Endothelial cell of umbilical vein (primary cell): Measurements from ENCODE around the gene MICAL3. TPM values are rescaled to one million over a fixed set of nuclear protein-coding genes. Genes with fewer than 3 reads are reported as not detected.

Experiments
- BruUV-seq: library from RNA; stranded (reverse); fragments of 400-500 nt; replicated peaks from 2 replicates; lab custom pipeline; 2021; lab: Mats Ljungman, UMichigan
- CTCF ChIA-PET: fragments of 300-600, 350-600 bp; sonication (Branson Sonifier 250); formaldehyde crosslinking; loops from one replicate; lab custom pipeline; 2021; ENCODE audit warnings: antibody characterized with exemption, inconsistent platforms; lab: Charles Lee
- POLR2A ChIA-PET: fragments of 300-600, 350-600 bp; sonication (Branson Sonifier 250); formaldehyde crosslinking; loops from one replicate; lab custom pipeline; 2021; ENCODE audit warnings: antibody characterized with exemption, inconsistent platforms; lab: Charles Lee
- DNase-seq: peaks from one replicate; pipeline ENCODE4 v3.0.0-alpha.2; 2011; ENCODE audit warnings: low read depth, low spot score
- FAIRE-seq: peaks from 2 replicates; lab custom pipeline; 2011; peaks lifted over from hg19 to GRCh38; lab: Jason Lieb, UNC
- H2AFZ ChIP-seq: 2 replicates; pipeline ENCODE4 v1.6.0; 2012; ENCODE audit warnings: low read depth, low read length, control low read depth, inconsistent platforms
- H3K27ac ChIP-seq: 2 replicates; pipeline ENCODE4 v1.5.1; 2011; ENCODE audit warnings: low read depth, mild to moderate bottlenecking, control low read depth, low read length, moderate library complexity; ENCODE audit not compliant: insufficient read depth
- H3K27me3 ChIP-seq, 2 experiments: 2 replicates each; pipeline versions ENCODE4 v1.6.0 to v1.6.1; 2011; ENCODE audit warnings: low read length in 2 of 2, mixed read lengths in 1 of 2; ENCODE audit not compliant: control insufficient read depth in 2 of 2, insufficient read depth in 2 of 2
- H3K36me3 ChIP-seq, 2 experiments: 2 replicates in 1 of 2; 3 replicates in 1 of 2; pipeline ENCODE4 v1.5.1; 2011; ENCODE audit warnings: low read length in 2 of 2, mild to moderate bottlenecking in 1 of 2, moderate library complexity in 1 of 2; ENCODE audit not compliant: control insufficient read depth in 2 of 2, insufficient read depth in 2 of 2; ENCODE audit errors: extremely low read depth in 1 of 2
- H3K4me1 ChIP-seq: 3 replicates; pipeline ENCODE4 v1.5.1; 2011; ENCODE audit warnings: mild to moderate bottlenecking, low read length; ENCODE audit not compliant: control insufficient read depth, insufficient read depth; ENCODE audit errors: extremely low read depth
- H3K4me2 ChIP-seq: 2 replicates; pipeline ENCODE4 v1.6.1; 2011; ENCODE audit warnings: low read length, control low read depth, mixed read lengths; ENCODE audit not compliant: insufficient read depth
- H3K4me3 ChIP-seq, 3 experiments: fragments of 200-600 bp in 1 of 3; sonication (generic), shearing (Covaris generic) in 1 of 3; replicated peaks in 1 of 3; 2 replicates each; pipeline ENCODE4 v1.5.1; 2011 to 2016; ENCODE audit warnings: control low read depth in 3 of 3, low read length in 3 of 3, mild to moderate bottlenecking in 2 of 3, inconsistent platforms in 1 of 3, low read depth in 1 of 3, moderate library complexity in 1 of 3; ENCODE audit not compliant: insufficient read depth in 1 of 3
- H3K79me2 ChIP-seq: 2 replicates; pipeline ENCODE4 v1.6.0; 2012; ENCODE audit warnings: low read length, inconsistent platforms; ENCODE audit not compliant: control insufficient read depth, insufficient read depth
- H3K9ac ChIP-seq: replicated peaks from 2 replicates; pipeline ENCODE3; 2011; ENCODE audit warnings: low read length, control low read depth; ENCODE audit not compliant: insufficient read depth; ENCODE audit errors: extremely low read depth
- H3K9me1 ChIP-seq: replicated peaks from 3 replicates; pipeline ENCODE4 v1.6.0; 2011; ENCODE audit warnings: mild to moderate bottlenecking, low read length; ENCODE audit not compliant: control insufficient read depth, insufficient read depth; ENCODE audit errors: extremely low read depth
- H3K9me3 ChIP-seq: replicated peaks from 2 replicates; pipeline ENCODE4 v1.5.1; 2012; ENCODE audit warnings: low read length, inconsistent platforms; ENCODE audit not compliant: control insufficient read depth, insufficient read depth
- H4K20me1 ChIP-seq: replicated peaks from 2 replicates; pipeline ENCODE3; 2011; ENCODE audit warnings: mild to moderate bottlenecking, low read length; ENCODE audit not compliant: control insufficient read depth, insufficient read depth; ENCODE audit errors: extremely low read depth
- EZH2 ChIP-seq: IDR thresholded peaks from 2 replicates; pipeline ENCODE4 v1.6.1; 2012; ENCODE audit warnings: borderline replicate concordance, low read depth, mild to moderate bottlenecking, moderate library complexity, low read length, inconsistent platforms; ENCODE audit not compliant: severe bottlenecking
- FOS ChIP-seq: IDR thresholded peaks from 2 replicates; pipeline ENCODE4 v1.6.1; 2011; ENCODE audit warnings: mild to moderate bottlenecking, low read length, moderate library complexity, borderline replicate concordance; ENCODE audit not compliant: insufficient read depth
- GATA2 ChIP-seq: IDR thresholded peaks from 2 replicates; pipeline ENCODE4 v1.7.0; 2011; ENCODE audit warnings: low read depth, mild to moderate bottlenecking, moderate library complexity, mixed read lengths, low read length; ENCODE audit not compliant: insufficient read length, insufficient read depth
- JUN ChIP-seq: IDR thresholded peaks from 2 replicates; pipeline ENCODE4 v1.6.1; 2011; ENCODE audit warnings: borderline replicate concordance, low read depth; ENCODE audit not compliant: insufficient read length, insufficient read depth
- MYC ChIP-seq: IDR thresholded peaks from one replicate; pipeline ENCODE4 v1.6.1; 2011; ENCODE audit warnings: mild to moderate bottlenecking, low read depth, low read length
- POLR2A ChIP-seq: IDR thresholded peaks from 2 replicates; pipeline ENCODE4 v1.6.1; 2012; ENCODE audit warnings: low read depth, mild to moderate bottlenecking, control low read depth, low read length
- POLR2AphosphoS5 ChIP-seq: IDR thresholded peaks from 2 replicates; pipeline ENCODE4 v1.6.1; 2012; ENCODE audit warnings: low read depth, mild to moderate bottlenecking, control low read depth, low read length, moderate library complexity; ENCODE audit not compliant: insufficient read depth
- dilution Hi-C: fragments of 300-500 bp; cut with MboI; formaldehyde crosslinking; loops from one replicate; pipeline ENCODE4 v1.15.0; 2019; ENCODE audit warnings: low sequenced_read_pairs; ENCODE audit not compliant: extremely low pct_ligation_motif_present
- intact Hi-C: fragments of 100-400 bp; cut with micrococcal nuclease; formaldehyde crosslinking; loops from one replicate; pipeline ENCODE4 v1.10.0; 2022
- polyA plus RNA-seq, 4 experiments: library from polyadenylated mRNA; depleted of rRNA in 3 of 4; stranded (reverse) in 3 of 4; unstranded in 1 of 4; fragments of >200 nt; gene quantifications; 2 replicates each; pipeline versions ENCODE4 v1.2.1 to v1.2.3, GENCODE V29; 2011 to 2012; ENCODE audit warnings: missing spikeins in 1 of 4
- total RNA-seq: library from RNA; stranded (reverse); gene quantifications from 2 replicates; pipeline ENCODE4 v1.2.3, GENCODE V29; 2021
- TF ChIP-seq, protein P1 (sequence below), 2 donors: IDR thresholded peaks; 1 replicate in 1 of 2; 2 replicates in 1 of 2; pipeline ENCODE4 v1.5.1; 2011; ENCODE audit warnings: low read length in 2 of 2, mild to moderate bottlenecking in 2 of 2, moderate library complexity in 2 of 2, control low read depth in 1 of 2, inconsistent platforms in 1 of 2, low read depth in 1 of 2; ENCODE audit not compliant: insufficient read depth in 1 of 2; ENCODE audit errors: extremely low read depth in 1 of 2
- TF ChIP-seq, protein P2 (sequence below): IDR thresholded peaks from 2 replicates; pipeline ENCODE4 v1.6.1; 2011; ENCODE audit not compliant: insufficient read depth, insufficient read length

The MICAL3 gene
- total and polyA plus RNA-seq, 2 donors (not counting 3 experiments of a cell fraction or from before 2014, with no cell fraction given): 14.5 to 63.7 TPM

DNA sequence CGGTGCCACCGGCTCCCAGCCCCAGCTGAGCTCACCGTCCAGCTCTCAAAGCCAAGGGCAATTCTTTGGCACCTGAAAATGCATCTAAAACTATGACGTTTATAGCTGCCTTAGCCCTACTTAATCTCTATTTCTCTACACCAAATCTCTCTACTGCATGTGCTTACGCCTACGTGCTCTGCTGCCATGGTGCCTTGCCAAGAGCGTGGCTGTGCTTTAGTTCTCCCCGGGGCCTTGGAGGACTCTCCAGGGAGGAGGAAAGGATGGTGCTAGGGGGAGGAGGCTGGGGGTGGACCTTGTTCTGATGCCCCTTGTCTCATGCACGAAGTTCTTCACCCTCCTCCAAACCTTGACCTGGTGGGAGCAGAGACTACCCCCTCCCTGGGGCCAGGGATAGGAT, 241.0 kb downstream of the MICAL3 start:
- TF ChIP-seq, protein P1, sequence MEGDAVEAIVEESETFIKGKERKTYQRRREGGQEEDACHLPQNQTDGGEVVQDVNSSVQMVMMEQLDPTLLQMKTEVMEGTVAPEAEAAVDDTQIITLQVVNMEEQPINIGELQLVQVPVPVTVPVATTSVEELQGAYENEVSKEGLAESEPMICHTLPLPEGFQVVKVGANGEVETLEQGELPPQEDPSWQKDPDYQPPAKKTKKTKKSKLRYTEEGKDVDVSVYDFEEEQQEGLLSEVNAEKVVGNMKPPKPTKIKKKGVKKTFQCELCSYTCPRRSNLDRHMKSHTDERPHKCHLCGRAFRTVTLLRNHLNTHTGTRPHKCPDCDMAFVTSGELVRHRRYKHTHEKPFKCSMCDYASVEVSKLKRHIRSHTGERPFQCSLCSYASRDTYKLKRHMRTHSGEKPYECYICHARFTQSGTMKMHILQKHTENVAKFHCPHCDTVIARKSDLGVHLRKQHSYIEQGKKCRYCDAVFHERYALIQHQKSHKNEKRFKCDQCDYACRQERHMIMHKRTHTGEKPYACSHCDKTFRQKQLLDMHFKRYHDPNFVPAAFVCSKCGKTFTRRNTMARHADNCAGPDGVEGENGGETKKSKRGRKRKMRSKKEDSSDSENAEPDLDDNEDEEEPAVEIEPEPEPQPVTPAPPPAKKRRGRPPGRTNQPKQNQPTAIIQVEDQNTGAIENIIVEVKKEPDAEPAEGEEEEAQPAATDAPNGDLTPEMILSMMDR (IDR thresholded peaks at IDR 0.05; ENCODE audit: extremely low read depth in 1 of 2, insufficient read depth in 1 of 2, low read depth in 1 of 2, low read length in 2 of 2): no peak
- no peak for TF ChIP-seq FOS
- no peak for TF ChIP-seq POLR2A
- TF ChIP-seq, protein P2, sequence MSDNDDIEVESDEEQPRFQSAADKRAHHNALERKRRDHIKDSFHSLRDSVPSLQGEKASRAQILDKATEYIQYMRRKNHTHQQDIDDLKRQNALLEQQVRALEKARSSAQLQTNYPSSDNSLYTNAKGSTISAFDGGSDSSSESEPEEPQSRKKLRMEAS: no peak
- no peak for TF ChIP-seq JUN
- TF ChIP-seq POLR2AphosphoS5: no peak
- no peak for TF ChIP-seq GATA2
- no peak for TF ChIP-seq MYC
- no peak for TF ChIP-seq EZH2
- CTCF ChIA-PET: interaction anchor here (1.1 to 6.1 kb wide), 3 partner anchors 29 to 293 kb away, joined by 3 to 99 read pairs (median 4); no protein-coding TSS in a partner anchor
- peaks cover 0 to 3% of the 10 kb centered on the region in 2 experiments for H3K36me3 ChIP-seq
- H3K4me3 ChIP-seq: no peak overlapping the region
- no peaks in the 10 kb centered on the region for H3K9me3 ChIP-seq
- intact Hi-C loops: no loop called here
- H2AFZ ChIP-seq: no peak overlapping the region
- BruUV-seq: no TSS peak
- dilution Hi-C loops: no loop called here
- H3K27ac ChIP-seq: no peak overlapping the region
- H3K4me2 ChIP-seq: no peak overlapping the region
- DNase-seq (no peak), FAIRE-seq (no peak)
- peaks cover 9% of the 10 kb centered on the region for H3K4me1 ChIP-seq
- POLR2A ChIA-PET: no interaction called here
- no peaks in the 10 kb centered on the region for H3K79me2 ChIP-seq
- no peaks in the 10 kb centered on the region for H4K20me1 ChIP-seq
- H3K9ac ChIP-seq: no peak overlapping the region
- no peaks in the 10 kb centered on the region for H3K9me1 ChIP-seq
- no peaks in the 10 kb centered on the region for H3K27me3 ChIP-seq
